HCT116 (cell line): ENCODE data around the gene MRPL49. TPM values are rescaled to one million over a fixed set of nuclear protein-coding genes. Genes with fewer than 3 reads are reported as not detected.
A peak's percentile ranks its signal among the peaks of the same experiment; 100 is the strongest.

Source experiments
- ATAC-seq: fragments of 200-7000 bp; cut with Tn5 transposase; 2 replicates; pipeline ENCODE4 v1.9.1; 2020; ENCODE audit warnings: mild to moderate bottlenecking, moderate library complexity
- BruUV-seq: library from RNA; stranded (reverse); fragments of 400-500 nt; replicated peaks from 2 replicates; lab custom pipeline; 2021; lab: Mats Ljungman, UMichigan
- CTCF ChIA-PET: fragments of 300-600 bp; sonication (Branson Sonifier 250); formaldehyde crosslinking; loops from one replicate; lab custom pipeline; 2021; ENCODE audit warnings: antibody characterized with exemption; lab: Charles Lee
- POLR2A ChIA-PET: fragments of 300-600, 350-600 bp; sonication (Branson Sonifier 250); formaldehyde crosslinking; loops from one replicate; lab custom pipeline; 2021; ENCODE audit warnings: antibody characterized with exemption; lab: Charles Lee
- RAD21 ChIA-PET, 2 experiments: fragments of 300-600 bp; sonication (Branson Sonifier 250); formaldehyde crosslinking; loops; one replicate each; lab custom pipeline; 2023; ENCODE audit warnings: low total read pairs in 2 of 2; ENCODE audit not compliant: uncharacterized antibody in 2 of 2, unreplicated experiment in 2 of 2, low non-redundant PET in 1 of 2; lab: Charles Lee
- DNase-seq: peaks from one replicate; pipeline ENCODE4 v3.0.0-alpha.2; 2010; ENCODE audit warnings: low read depth, low spot score
- H2AFZ ChIP-seq: fragments of 200-600 bp; shearing (Covaris generic), sonication (generic); 2 replicates; pipeline ENCODE4 v1.6.1; 2017; ENCODE audit warnings: low read depth, mixed run types, mixed read lengths, antibody characterized with exemption, low read length; ENCODE audit not compliant: poor library complexity, severe bottlenecking
- H3K27ac ChIP-seq: 2 replicates; pipeline ENCODE4 v1.5.1; 2012; ENCODE audit warnings: low read depth, low read length
- H3K27me3 ChIP-seq: fragments of 200-600 bp; sonication (generic); 2 replicates; pipeline ENCODE4 v1.6.1; 2016; ENCODE audit warnings: mixed run types, low read length, mixed read lengths; ENCODE audit not compliant: insufficient read depth
- H3K36me3 ChIP-seq, 2 experiments: fragments of 200-500 bp in 1 of 2; fragments of 200-600 bp in 1 of 2; sonication (Bioruptor generic) in 1 of 2; sonication (generic) in 1 of 2; 2 replicates each; pipeline versions ENCODE4 v1.5.1 to v1.6.1; 2014 to 2016; ENCODE audit warnings: low read length in 2 of 2, inconsistent platforms in 1 of 2, mixed read lengths in 1 of 2, mixed run types in 1 of 2; ENCODE audit not compliant: insufficient read depth in 2 of 2, control insufficient read depth in 1 of 2
- H3K4me1 ChIP-seq, 2 experiments: fragments of 200-600 bp in 1 of 2; sonication (generic) in 1 of 2; 2 replicates each; pipeline versions ENCODE4 v1.5.1 to v1.6.1; 2012 to 2017; ENCODE audit warnings: low read length in 2 of 2, inconsistent platforms in 1 of 2, mild to moderate bottlenecking in 1 of 2, mixed read lengths in 1 of 2, mixed run types in 1 of 2, moderate library complexity in 1 of 2; ENCODE audit not compliant: insufficient read depth in 2 of 2, control insufficient read depth in 1 of 2
- H3K4me2 ChIP-seq: fragments of 200-600 bp; sonication (generic); 2 replicates; pipeline ENCODE4 v1.6.1; 2017; ENCODE audit warnings: mixed run types, low read length, mixed read lengths
- H3K4me3 ChIP-seq, 2 experiments: fragments of 200-600 bp in 1 of 2; sonication (generic) in 1 of 2; replicated peaks in 1 of 2; 2 replicates each; pipeline ENCODE4 v1.5.1; 2011 to 2016; ENCODE audit warnings: low read length in 2 of 2, control low read depth in 1 of 2, low read depth in 1 of 2, mild to moderate bottlenecking in 1 of 2, mixed read lengths in 1 of 2, mixed run types in 1 of 2
- H3K79me2 ChIP-seq: fragments of 200-600 bp; sonication (generic); 2 replicates; pipeline ENCODE4 v1.6.1; 2017; ENCODE audit warnings: mild to moderate bottlenecking, mixed run types, low read length, moderate library complexity, mixed read lengths; ENCODE audit not compliant: insufficient read depth
- H3K9ac ChIP-seq: fragments of 200-600 bp; sonication (generic); 2 replicates; pipeline ENCODE4 v1.6.1; 2016; ENCODE audit warnings: low read length, mixed read lengths
- H3K9me2 ChIP-seq: fragments of 200-600 bp; sonication (generic), shearing (Covaris generic); 2 replicates; pipeline ENCODE4 v1.6.1; 2017; ENCODE audit warnings: mixed run types, mild to moderate bottlenecking, moderate library complexity; ENCODE audit not compliant: insufficient read depth
- H3K9me3 ChIP-seq, 2 experiments: fragments of 200-500 bp in 1 of 2; fragments of 200-600 bp in 1 of 2; sonication (Bioruptor generic) in 1 of 2; sonication (generic) in 1 of 2; 2 replicates each; pipeline ENCODE4 v1.6.1; 2014 to 2017; ENCODE audit warnings: low read length in 2 of 2, mixed read lengths in 2 of 2, inconsistent platforms in 1 of 2, low read depth in 1 of 2, mild to moderate bottlenecking in 1 of 2, mixed run types in 1 of 2, moderate library complexity in 1 of 2; ENCODE audit not compliant: control insufficient read depth in 1 of 2, insufficient read depth in 1 of 2
- H4K20me1 ChIP-seq: fragments of 200-600 bp; sonication (generic), shearing (Covaris generic); 2 replicates; pipeline ENCODE4 v1.6.1; 2017; ENCODE audit warnings: mixed run types, mild to moderate bottlenecking, moderate library complexity; ENCODE audit not compliant: insufficient read depth
- CTCF ChIP-seq, 3 experiments: fragments of 200-600 bp in 1 of 3; sonication (generic) in 1 of 3; IDR thresholded peaks in 2 of 3; conservative IDR thresholded peaks in 1 of 3; 2 replicates each; pipeline ENCODE4 v1.5.1; 2012 to 2017; ENCODE audit warnings: low read depth in 2 of 3, low read length in 2 of 3, antibody characterized with exemption in 1 of 3, borderline replicate concordance in 1 of 3, control low read depth in 1 of 3, mild to moderate bottlenecking in 1 of 3, mixed read lengths in 1 of 3, mixed run types in 1 of 3, moderate library complexity in 1 of 3; ENCODE audit not compliant: insufficient read depth in 1 of 3
- ELF1 ChIP-seq: IDR thresholded peaks from 2 replicates; pipeline ENCODE4 v1.6.1; 2012; ENCODE audit warnings: low read depth, borderline replicate concordance
- EZH2 ChIP-seq: fragments of 200-600 bp; sonication (generic); IDR thresholded peaks from 2 replicates; pipeline ENCODE4 v1.6.1; 2017; ENCODE audit warnings: antibody characterized with exemption, mixed run types
- EZH2phosphoT487 ChIP-seq: fragments of 200-600 bp; IDR thresholded peaks from 2 replicates; pipeline ENCODE4 v1.6.1; 2018; ENCODE audit warnings: antibody characterized with exemption, borderline replicate concordance
- MAX ChIP-seq: IDR thresholded peaks from 2 replicates; pipeline ENCODE4 v1.6.1; 2012
- POLR2A ChIP-seq: IDR thresholded peaks from 2 replicates; pipeline ENCODE4 v1.7.0; 2011; ENCODE audit warnings: borderline replicate concordance; ENCODE audit not compliant: insufficient read depth, insufficient read length; ENCODE audit errors: extremely low read depth
- POLR2AphosphoS5 ChIP-seq: IDR thresholded peaks from 2 replicates; pipeline ENCODE4 v1.6.1; 2011; ENCODE audit warnings: mild to moderate bottlenecking, low read depth, low read length, moderate library complexity
- RAD21 ChIP-seq: IDR thresholded peaks from 2 replicates; pipeline ENCODE4 v1.6.1; 2012; ENCODE audit warnings: low read depth, mild to moderate bottlenecking
- REST ChIP-seq: IDR thresholded peaks from 2 replicates; pipeline ENCODE4 v1.6.1; 2012; ENCODE audit warnings: low read depth
- SIN3A ChIP-seq: IDR thresholded peaks from 2 replicates; pipeline ENCODE4 v1.6.1; 2012; ENCODE audit warnings: low read depth
- SP1 ChIP-seq: IDR thresholded peaks from 2 replicates; pipeline ENCODE4 v1.6.1; 2012; ENCODE audit warnings: low read depth
- TCF7L2 ChIP-seq: IDR thresholded peaks from 2 replicates; pipeline ENCODE4 v1.7.0; 2011; ENCODE audit warnings: borderline replicate concordance, inconsistent platforms; ENCODE audit not compliant: insufficient read depth, insufficient read length; ENCODE audit errors: extremely low read depth
- YY1 ChIP-seq: IDR thresholded peaks from 2 replicates; pipeline ENCODE4 v1.6.1; 2011; ENCODE audit warnings: low read length, low read depth, moderate library complexity, mild to moderate bottlenecking; ENCODE audit not compliant: insufficient replicate concordance; ENCODE audit errors: extremely low read depth
- ZBTB33 ChIP-seq: IDR thresholded peaks from 2 replicates; pipeline ENCODE4 v1.6.1; 2011; ENCODE audit warnings: mild to moderate bottlenecking, low read length, moderate library complexity; ENCODE audit not compliant: insufficient replicate concordance; ENCODE audit errors: extremely low read depth
- ZFX ChIP-seq: fragments of 450-650 bp; IDR thresholded peaks from 2 replicates; pipeline ENCODE4 v1.6.1; 2017
- ZNF274 ChIP-seq: fragments of 200-500 bp; sonication (Bioruptor generic); IDR thresholded peaks from 2 replicates; pipeline ENCODE4 v1.6.1; 2014; ENCODE audit warnings: mild to moderate bottlenecking, low read depth, low read length, inconsistent platforms
- intact Hi-C: fragments of 100-400 bp; cut with micrococcal nuclease; formaldehyde crosslinking; loops from 2 replicates; pipeline ENCODE4 v1.10.0; 2022
- total RNA-seq: library from RNA; stranded (reverse); gene quantifications from one replicate; pipeline ENCODE4 v1.2.1, GENCODE V29; 2021; ENCODE audit not compliant: unreplicated experiment

MRPL49 gene
- total RNA-seq, 1 experiment from 2014 or later: 77.5 TPM

GRCh38 chr11:65112546-65113360 is 9.4 kb upstream of the MRPL49 start:
- POLR2A ChIA-PET: interaction anchor here (1.3 to 3.7 kb wide), 10 partner anchors 9 to 194 kb away, joined by 3 to 21 read pairs (median 9); partner anchors contain the start of genes ARL2, CAPN1, FAU and MRPL49
- Histone ChIP-seq H3K4me1 (peaks cover 22 to 52% of the 10 kb centered on the region in 2 experiments), H3K9me3 (no peaks in the 10 kb centered on the region), H2AFZ (no peak overlapping the region), H3K9me2 (no peaks in the 10 kb centered on the region), H3K79me2 (peaks cover 21% of the 10 kb centered on the region), H3K4me3 (peak overlapping the region; percentile 66 to 76), H3K27me3 (no peaks in the 10 kb centered on the region), H3K4me2 (peak overlapping the region; percentile 92), H3K27ac (peak overlapping the region; percentile 82), H4K20me1 (no peaks in the 10 kb centered on the region), H3K9ac (peak overlapping the region; percentile 68), H3K36me3 (0 out of 4 replicates have a peak, but pooled peaks cover 0 to 10% of the 10 kb centered on the region in 2 experiments)
- RAD21 ChIA-PET: no interaction called here
- CTCF ChIA-PET: interaction anchor here (1.0 to 3.2 kb wide), 11 partner anchors 9 to 269 kb away, joined by 3 to 20 read pairs (median 4); partner anchors contain the start of genes ARL2, CAPN1, CDC42BPG and FAU
- intact Hi-C loops: loop anchor here (5.0 to 10.0 kb wide), 2 partner anchors 70 to 198 kb away; partner anchors contain the start of genes ATG2A and CAPN1
- DNase-seq (no peak), ATAC-seq (peak; percentile 56)
- no TSS peak for BruUV-seq
- TF ChIP-seq REST: no peak
- TF ChIP-seq POLR2AphosphoS5: peak; percentile 55
- no peak for TF ChIP-seq SIN3A
- no peak for TF ChIP-seq EZH2phosphoT487
- 0 out of 2 replicates have a peak, but pooled peaks have one; percentile 35 for TF ChIP-seq ZFX
- no peak for TF ChIP-seq SP1
- no peak for TF ChIP-seq ZNF274
- TF ChIP-seq CTCF (IDR thresholded peaks at IDR 0.05 in 2 of 3, conservative IDR thresholded peaks at IDR 0.05 in 1 of 3; ENCODE audit: borderline replicate concordance in 1 of 3, insufficient read depth in 1 of 3, low read depth in 2 of 3, low read length in 2 of 3): peak in 2 of 3 experiments; percentile 90; a peak in 4 of 6 replicates
- TF ChIP-seq ZBTB33: no peak
- TF ChIP-seq POLR2A: no peak
- no peak for TF ChIP-seq MAX
- no peak for TF ChIP-seq EZH2
- TF ChIP-seq YY1: peak; percentile 53
- TF ChIP-seq ELF1: no peak
- peak; percentile 68 for TF ChIP-seq TCF7L2
- no peak for TF ChIP-seq RAD21
